ELF-1 (cell line): ENCODE data around the gene DTNB.
"Not testable (repeated sequence)": the region's sequence is repeated elsewhere in the genome, so short reads cannot be mapped to it uniquely, and the experiment has no call there.

ENCODE experiments used
- DNase-seq: peaks from one replicate; pipeline ENCODE4 v3.0.0-alpha.2; 2016; ENCODE audit warnings: low read depth, low spot score

DTNB gene

DNA sequence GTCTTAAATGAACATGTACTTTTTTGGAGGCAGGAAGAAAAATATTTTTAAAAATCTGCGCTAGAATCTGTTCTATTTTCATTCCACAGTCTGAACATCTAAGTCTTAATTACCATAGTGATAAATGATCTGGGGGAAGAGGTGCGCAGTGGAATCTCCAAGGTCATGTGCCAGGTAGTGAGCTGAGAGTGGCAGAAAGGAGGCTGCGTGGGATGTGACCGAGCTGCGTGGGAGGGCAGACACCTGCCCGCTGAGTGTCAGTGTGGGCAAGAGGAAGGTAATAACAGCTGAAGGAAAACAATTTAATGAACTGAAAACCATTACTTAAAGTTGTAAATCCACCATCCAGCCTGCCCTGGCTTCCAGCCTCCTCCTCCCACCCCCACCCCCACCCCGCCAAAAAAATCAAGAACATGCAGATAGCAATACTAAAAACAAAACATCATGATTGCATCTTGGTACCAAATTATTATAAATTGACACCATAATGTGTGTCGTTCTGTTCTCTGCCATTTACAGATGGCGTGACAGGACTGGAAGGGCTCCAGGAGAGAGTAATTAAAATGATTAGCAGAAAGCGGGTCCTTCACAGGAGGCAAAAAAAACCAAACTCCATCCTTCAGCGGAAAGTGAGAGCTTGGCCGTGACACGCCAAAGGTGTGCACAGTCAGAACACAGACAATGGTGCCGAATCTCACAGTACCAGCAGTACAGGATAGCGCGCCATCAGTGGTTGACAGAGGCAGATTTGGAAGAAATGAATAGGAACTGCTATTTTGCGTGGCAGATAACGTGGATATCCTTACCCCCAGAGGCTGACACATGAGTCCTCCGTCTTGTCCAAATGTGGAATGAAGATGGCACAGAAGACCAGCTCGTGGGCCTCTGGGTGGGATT is 11.4 kb upstream of the DTNB start:
- DNase-seq: no peak

DNA sequence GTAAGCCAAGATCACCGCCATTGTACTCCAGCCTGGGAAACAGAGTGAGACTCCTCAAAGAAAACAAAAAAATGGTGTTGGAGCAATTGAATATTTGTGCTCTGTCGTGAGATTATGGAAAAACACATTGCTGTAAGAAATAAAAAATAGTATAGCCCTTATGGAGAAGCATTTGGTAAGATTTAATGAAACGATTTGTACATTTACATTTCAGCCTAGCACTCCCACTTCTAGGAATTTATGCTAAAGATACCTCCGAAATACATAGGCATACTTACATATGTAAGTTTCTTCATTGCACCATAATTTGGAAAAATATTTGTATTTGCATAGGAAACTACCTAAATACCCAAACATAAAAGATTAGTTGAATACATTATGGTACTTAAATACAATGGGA is 8.7 kb upstream of the DTNB start:
- DNase-seq: no peak

- DNase-seq: no peak
Measured at GRCh38 chr2:25677877-25678276, 4.5 kb upstream of the DTNB start.

DNA sequence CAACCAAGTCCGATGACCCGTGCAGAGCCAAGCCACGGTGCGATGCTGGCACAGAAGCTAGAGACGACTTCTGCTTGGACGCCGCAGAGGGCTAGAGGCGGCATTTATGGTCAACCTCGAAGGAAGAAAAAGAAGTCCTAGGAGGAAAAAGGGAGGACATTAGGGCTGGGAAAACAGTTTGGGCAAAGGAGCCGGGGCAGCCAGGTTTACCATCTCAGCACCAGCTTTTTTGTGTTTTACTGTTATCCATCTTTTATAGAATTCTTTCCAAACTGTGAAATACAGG is 643 bp upstream of the DTNB start:
- no peak for DNase-seq

GRCh38 chr2:25672494-25673299 is 680 bp downstream of the DTNB start:
- DNase-seq: peak; percentile 66

- no peak for DNase-seq
Measured at GRCh38 chr2:25671622-25672021, 1.8 kb downstream of the DTNB start.

DNA sequence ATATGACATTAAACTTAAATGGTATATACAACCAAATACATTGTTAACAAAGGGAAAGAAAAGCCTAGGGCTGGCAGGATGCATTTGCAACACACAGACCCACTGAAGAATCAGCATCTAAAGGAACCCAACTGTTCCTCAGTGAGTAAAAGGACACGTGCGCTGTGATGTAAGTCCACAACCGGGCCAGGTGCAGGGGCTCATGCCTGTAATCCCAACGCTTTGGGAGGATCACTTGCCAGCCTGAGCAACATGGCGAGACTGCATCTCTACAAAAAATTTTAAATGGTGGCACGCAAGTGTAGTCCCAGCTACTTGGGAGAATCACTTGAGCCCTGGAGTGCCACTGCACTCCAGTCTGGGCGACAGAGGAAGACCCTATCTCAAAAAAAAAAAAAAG is 3.9 kb downstream of the DTNB start:
- DNase-seq: peak; percentile 10

- DNase-seq: no peak
Measured at GRCh38 chr2:25666218-25666617, 7.2 kb downstream of the DTNB start.

DNA sequence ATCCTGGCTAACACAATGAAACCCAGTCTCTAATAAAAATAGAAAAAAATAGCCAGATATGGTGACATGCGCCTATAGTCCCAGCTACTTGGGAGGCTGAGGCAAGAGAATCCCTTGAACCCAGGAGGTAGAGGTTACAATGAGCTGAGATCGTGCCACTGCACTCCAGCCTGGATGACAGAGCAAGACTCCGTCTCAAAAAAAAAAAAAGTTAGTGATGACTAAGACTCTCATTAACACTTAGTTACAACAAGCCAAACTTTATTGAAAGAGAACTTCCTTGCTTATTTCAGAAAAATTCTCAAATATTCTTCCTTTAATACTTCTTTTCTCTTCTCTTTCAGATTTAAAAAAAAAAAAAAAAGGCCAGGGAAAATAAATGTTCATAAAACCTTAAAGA is 7.9 kb downstream of the DTNB start:
- DNase-seq: not testable (repeated sequence)

DNA sequence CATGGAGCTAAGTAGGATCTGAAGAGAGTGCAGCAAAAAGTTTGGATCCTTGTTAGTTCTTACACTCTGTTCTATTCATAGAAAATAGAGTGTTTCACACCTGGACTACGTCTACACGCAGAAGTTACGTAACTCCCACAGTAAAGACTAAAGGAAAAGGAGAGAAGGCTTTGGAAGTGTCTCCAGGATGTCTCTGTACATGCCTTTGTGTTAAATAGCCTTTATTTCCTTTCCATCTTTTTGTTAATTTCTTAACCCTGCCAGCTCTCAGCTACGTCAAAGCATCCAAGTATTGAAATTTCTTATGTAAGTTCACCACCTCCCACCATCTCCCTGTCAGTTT is 8.4 kb downstream of the DTNB start:
- DNase-seq: no peak

- peak; percentile 72 for DNase-seq
Measured at GRCh38 chr2:25664183-25664964, 9.0 kb downstream of the DTNB start.

DNA sequence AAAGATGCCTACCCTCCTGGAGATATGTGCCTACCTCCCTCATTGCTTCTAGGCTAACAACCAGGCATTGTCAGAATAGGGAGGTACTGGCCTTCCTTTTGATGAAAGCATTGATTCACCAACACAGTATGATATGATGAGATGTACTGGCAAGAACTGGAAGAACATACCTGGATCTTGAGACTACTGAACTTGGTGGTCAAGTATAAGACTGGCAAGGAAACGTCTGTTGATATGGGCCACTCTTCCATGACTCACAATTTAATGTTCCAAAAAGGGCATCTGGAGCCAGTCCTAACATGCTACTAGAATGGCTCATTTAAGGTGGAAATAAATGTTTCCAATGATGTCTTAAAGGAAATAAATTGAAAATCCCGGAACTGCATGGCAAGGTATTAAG is 18.1 kb downstream of the DTNB start:
- DNase-seq: no peak

DNA sequence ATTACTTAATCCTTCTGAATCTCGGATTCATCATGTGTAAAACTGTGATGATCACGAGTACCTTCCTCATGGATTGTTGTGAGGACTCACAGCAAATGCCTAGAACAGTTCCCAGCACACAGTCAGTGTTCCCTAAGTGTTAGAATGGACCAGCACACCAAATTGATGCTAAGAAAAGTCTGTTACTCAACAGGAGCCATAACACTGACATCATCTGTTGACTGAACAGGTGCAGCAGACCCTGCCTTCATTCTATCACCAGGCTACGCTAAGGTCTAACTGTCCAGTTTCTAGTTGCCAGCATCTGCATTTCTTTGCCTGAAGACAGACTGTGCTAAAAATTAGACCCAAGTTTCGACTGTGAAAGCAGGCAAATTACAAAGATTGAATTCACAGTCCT is 18.6 kb downstream of the DTNB start:
- no peak for DNase-seq

GRCh38 chr2:25651782-25652455 is 21.5 kb downstream of the DTNB start:
- DNase-seq: no peak

GRCh38 chr2:25651066-25651465 is 22.3 kb downstream of the DTNB start:
- no peak for DNase-seq

DNA sequence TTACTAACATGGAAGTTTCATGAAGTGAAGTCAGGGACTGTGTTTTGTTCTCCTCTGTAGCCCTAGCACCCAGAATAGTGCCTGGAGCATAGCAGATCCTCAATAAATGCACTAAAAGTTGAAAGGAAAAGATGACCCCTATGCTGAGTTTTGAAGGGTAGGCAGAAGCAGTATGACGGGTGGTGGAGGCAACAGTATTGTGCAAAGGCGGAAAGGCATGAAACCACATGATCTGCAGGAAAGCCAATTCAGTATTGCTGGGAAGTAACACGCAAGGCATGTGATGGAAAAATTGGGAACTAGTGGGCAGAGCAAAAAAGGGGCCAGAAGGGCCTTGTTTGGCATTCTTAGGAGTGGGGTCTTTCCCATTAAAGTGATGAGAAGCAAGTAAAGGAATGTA is 23.1 kb downstream of the DTNB start:
- no peak for DNase-seq

DNA sequence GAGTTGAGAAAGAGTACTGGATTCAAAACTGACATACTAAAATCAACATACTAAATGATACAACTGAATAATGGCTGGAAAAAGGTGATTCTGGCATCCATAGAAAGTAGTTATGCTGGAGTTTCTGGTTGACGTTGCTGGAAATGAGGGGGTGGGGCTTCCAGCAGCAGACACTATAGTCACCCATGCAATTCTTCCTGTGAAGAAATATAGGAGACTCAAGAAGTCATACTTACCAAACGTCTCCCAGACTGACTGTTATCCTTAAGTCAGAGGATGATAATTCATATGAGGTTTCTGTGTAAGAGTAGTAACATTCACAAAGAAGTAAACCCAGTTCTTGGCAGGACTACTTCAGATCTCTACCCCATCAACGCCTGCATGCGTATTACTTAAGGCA is 23.6 kb downstream of the DTNB start:
- no peak for DNase-seq

GRCh38 chr2:25642298-25642697 is 31.1 kb downstream of the DTNB start:
- no peak for DNase-seq

- DNase-seq: no peak
Measured at GRCh38 chr2:25639696-25640095, 33.7 kb downstream of the DTNB start.

- DNase-seq: no peak
Measured at GRCh38 chr2:25639131-25639530, 34.2 kb downstream of the DTNB start.

GRCh38 chr2:25635797-25636196 is 37.6 kb downstream of the DTNB start:
- DNase-seq: no peak

DNA sequence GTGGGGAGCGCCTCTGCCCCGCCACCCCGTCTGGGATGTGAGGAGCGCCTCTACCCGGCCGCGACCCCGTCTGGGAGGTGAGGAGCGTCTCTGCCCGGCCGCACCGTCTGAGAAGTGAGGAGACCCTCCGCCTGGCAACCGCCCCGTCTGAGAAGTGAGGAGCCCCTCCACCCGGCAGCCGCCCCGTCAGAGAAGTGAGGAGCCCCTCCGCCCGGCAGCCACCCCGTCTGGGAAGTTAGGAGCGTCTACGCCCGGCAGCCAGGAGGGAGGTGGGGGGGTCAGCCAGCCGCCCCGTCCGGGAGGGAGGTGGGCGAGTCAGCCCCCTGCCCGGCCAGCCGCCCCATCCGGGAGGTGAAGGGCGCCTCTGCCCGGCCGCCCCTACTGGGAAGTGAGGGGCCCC is 39.6 kb downstream of the DTNB start:
- DNase-seq: not testable (repeated sequence)
